HG02642 (cell line): ENCODE data around the gene KIAA1217.

Source experiments
- ATAC-seq: cut with Tn5 transposase; IDR thresholded peaks from one replicate; pipeline ENCODE4 v1.9.1; 2021; ENCODE audit warnings: mild to moderate bottlenecking; ENCODE audit not compliant: unreplicated experiment, poor library complexity

KIAA1217 gene

DNA sequence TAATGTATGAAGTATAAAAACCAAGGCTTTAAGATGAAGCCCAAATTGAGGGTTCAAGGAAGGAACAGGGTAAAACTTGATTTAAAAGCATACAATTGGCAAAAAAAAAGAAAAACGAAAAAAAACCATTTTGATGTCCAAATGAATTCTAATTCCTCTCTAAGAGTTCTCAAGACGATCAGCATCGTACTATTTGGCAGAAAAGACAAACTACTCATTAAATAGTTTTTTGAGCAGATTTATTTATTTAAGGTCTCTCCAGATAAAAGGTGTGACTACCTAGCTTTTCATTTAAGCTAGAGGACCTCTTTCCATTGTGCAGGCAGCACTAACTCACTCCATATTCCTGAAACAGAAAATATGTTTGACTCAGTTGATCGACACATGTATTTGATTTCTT, 245.0 kb downstream of the KIAA1217 start:
- ATAC-seq = no peak

DNA sequence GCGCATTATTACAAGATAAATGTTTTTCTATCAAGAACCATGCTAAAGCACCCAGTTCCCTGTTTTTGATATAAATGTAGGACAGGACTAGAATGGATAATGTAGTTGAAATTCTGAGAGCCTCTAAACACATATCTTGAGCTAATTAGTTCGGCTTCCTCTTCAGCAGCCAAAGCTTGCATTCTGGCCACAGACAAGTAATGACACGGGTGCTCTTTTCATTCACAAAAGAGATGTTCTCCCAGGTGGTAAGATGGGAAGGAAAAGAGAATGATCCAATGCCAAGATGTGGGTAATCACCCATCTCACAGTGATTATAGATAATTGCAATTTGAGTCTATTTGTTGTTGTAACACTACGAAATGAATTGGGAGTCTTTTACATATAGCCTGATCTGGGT, 246.5 kb downstream of the KIAA1217 start:
- no peak for ATAC-seq

GRCh38 chr10:24456322-24456721, 247.4 kb downstream of the KIAA1217 start:
- no peak for ATAC-seq

GRCh38 chr10:24457661-24458318, 248.9 kb downstream of the KIAA1217 start:
- no peak for ATAC-seq

DNA sequence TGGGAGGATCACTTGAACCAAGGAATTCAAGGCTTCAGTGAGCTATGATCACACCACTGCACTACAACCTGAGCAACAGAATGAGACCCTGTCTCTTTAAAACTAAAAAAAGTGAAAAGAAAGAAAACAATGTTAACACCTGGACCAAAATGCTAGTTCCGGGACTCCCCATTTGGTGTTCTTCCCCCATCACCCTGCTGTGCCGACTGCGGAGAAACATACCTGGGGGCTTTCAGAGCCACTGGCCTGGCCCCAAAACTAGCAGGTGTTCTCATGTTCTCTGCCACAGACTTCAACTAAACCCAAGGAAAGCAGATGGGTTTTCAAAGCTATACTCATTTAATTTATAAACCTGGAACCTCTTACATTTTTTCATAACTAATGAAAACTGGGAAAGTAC, 250.9 kb downstream of the KIAA1217 start:
- no peak for ATAC-seq

GRCh38 chr10:24462291-24462813, 253.4 kb downstream of the KIAA1217 start:
- no peak for ATAC-seq

GRCh38 chr10:24462889-24463552, 254.1 kb downstream of the KIAA1217 start:
- ATAC-seq = no peak

DNA sequence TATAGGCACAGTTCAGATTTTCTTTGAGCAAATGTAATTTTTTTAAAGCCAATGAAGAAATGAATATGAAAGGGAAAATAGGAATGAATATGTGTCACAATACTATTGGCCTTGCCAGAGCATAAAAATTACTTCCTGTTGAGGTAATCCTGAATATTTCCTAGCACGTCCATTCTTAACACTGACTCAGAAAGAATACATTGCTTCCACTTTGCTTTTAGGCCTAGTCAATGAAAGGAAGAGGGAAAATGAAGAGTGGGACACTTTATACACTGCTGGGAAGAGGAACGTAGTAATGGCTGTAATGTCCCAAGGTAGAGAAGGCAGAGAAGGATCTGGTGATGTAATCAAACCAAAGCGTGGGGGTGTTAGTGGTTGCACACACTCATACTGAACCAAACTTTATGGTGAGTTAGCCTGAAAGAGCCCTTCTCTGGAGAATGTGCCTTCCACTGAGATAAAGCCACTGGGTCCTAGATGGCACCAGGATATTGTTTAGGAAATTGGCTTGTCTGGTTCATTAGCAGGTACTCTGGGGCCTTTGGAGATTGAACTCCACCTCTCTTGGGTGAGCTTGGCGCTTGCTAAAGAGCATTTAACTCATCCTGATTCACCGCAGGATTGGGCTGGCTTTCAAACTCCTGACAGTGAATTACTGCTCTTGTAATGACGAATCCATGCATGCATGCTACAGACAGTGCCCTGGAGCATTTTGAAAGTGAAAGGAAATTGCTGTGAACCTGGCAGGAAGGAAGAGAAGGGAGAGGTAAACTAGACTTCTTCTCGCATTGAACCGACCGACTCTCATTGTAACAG, 254.9 kb downstream of the KIAA1217 start:
- ATAC-seq = peak; percentile 65

DNA sequence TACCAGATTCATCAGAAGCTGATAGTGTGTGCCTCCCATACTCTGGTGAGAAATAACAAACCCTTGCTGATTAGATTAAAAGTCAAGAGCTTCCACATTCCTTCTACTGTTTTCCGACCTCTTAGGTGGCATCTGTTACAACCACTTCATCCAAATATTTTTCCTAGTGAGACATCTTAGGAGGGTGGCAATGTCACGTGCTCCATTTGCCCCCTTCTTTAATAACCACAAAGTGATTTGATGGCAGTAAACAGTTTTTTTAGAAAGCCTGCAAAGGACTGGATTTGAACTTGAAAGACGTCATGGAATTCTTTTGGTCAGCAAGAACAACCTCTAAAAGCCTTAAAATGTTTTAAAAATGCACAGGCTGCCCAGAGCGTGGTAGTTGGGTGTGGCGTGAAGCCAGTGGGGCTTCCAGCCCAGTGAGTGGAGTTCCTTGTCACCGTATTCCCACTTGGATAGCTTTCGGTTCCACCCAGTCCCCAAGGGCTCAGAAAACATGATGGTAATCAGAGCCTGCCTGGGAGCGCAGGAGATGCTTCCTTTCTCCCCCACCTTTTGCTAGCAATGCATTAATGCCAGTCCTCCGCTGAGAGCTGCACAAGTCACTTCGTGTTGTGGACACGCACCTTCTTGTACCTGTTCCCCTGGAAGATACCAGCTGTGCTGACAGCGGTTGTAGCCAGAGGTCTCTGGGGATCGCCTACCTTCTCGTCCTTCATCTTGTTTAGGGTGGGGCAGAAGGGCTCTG, 256.4 kb downstream of the KIAA1217 start:
- no peak for ATAC-seq

DNA sequence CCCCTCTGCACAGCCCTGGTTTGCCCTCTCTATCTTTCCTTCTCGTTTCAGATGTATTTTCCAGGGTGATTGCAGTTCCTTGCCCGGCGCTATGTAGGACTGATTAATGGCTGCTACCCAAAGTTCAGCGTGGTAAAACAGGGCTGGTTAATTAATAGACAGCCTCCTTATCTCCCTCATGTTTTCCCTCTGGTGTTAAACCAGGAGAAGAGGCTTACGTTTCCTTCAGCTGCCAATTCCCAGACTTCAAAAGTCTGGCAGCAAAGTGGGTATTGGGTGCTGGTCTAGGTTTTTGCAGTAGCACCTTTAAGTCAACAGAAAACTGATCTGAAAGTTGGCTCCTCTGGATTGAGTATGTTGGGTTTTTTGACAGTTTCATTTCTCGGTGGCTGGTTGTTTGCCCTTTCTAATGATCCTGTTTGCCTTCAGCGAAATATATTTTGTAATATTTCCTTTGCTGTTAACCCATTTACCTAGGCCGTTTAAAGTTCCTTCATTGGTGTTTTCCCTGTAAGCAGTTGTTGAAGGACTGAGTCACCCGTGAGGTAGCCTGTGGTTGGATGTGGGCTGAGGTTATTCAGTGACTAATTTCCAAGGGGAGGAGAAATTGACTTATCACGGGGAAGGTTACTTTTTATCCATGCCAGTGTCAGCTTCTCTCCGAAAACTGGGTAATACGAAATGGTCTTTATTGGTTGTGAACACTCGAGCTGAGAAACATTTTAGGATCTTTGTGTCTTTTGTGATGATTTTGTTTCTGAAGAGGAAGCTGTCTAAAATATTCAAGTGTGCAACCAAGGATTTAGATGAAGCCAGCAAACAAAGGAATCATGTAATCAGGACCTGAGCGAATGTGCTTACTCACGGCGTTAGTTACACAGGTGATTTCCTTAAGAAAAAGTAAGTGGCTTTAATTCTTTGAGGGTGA, 257.2 kb downstream of the KIAA1217 start:
- peak; percentile 49 for ATAC-seq

DNA sequence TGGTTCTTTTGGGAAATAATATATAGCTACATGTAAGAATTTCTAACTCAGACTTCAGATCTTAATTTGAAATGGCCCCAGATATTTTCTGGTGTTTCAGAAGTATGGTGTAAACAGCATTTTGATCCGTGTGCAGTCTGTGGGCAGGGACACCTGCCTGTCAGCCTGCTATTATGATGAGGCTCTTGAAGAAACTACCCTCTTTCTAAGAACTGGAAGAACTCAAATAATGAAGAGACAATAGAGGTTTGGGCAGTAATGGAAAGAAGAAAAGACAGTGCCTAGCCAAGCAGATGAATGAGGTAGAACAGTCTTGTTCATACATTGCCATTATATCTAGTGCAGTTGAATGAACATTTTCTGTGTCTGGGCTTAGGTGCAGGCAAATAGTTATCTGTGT, 258.2 kb downstream of the KIAA1217 start:
- no peak for ATAC-seq

DNA sequence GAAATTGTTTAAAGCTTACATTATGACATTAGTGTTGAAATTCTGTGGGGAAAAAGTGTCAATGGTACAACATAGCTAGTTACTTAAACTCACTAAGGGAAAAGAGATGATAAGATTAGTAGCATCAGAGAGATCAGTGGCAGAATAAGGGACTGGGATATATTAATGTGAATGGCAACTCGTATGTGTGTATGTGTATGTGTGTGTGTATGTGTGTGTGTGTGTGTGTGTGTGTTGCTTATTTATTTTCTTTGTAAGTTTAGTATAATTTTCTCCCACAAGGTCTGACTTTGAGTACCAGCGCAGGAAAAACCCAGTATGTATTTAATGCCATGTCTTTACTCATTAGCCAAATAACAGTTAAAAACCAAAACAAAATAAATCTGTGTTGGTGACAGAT, 258.7 kb downstream of the KIAA1217 start:
- no peak for ATAC-seq

DNA sequence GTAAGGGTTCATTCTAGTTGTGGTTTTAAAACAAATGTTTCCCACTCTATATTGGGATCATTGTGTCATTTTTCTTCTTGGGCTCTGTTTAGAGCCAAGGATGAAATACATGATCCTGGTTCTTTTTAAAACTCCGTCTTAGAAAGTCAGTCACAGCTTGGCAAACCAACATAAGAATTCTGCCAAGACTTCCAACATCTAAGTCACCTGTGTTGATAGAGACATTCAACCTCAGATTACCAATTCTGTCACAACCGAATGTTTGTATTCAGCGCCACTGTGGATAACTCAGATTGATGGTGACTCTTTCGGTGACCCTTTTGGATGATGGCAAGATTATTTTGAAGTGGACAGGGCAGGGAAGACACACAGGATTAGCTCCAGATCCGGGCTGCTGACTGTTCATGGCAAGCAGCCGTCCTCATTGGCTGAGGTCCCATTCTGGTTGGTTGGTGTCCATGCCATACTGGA, 259.4 kb downstream of the KIAA1217 start:
- no peak for ATAC-seq

DNA sequence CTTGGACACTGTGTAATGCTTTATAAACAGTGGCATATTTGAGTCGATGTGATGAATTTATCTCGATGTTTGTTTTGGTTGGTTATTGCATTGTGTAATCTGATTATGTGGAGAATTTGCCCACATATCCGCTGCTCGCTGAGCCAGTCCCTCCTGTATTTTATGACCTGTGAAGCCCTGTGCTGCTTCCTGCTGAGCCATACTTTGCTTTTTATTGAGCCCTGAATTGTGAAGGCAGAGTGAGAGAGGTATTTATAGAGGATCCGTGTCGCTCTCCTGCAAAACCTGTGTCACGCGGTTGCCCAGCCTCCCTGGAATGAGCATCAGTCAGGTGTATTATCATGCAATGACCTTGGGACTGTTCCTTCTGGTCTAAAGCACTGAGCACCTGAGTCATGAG, 261.1 kb downstream of the KIAA1217 start:
- ATAC-seq = no peak

DNA sequence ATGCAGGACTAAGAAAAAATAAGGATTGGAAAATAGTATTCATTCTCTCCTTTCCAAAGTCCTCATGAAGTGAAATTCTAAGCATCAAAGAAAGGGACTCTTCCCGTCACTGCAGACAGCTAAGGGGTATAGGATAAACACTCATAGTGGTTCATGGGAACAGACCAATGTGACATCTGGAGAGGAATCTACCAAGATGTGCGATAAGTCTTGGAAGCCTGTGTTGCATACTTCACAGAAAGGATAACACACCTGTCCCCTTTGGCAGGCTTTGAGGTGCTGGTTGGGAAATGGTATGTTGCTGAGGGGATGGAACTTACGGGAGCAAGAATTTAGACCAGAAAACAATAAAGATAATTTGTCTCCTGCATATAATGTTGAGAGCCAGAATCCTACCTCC, 266.7 kb downstream of the KIAA1217 start:
- no peak for ATAC-seq

DNA sequence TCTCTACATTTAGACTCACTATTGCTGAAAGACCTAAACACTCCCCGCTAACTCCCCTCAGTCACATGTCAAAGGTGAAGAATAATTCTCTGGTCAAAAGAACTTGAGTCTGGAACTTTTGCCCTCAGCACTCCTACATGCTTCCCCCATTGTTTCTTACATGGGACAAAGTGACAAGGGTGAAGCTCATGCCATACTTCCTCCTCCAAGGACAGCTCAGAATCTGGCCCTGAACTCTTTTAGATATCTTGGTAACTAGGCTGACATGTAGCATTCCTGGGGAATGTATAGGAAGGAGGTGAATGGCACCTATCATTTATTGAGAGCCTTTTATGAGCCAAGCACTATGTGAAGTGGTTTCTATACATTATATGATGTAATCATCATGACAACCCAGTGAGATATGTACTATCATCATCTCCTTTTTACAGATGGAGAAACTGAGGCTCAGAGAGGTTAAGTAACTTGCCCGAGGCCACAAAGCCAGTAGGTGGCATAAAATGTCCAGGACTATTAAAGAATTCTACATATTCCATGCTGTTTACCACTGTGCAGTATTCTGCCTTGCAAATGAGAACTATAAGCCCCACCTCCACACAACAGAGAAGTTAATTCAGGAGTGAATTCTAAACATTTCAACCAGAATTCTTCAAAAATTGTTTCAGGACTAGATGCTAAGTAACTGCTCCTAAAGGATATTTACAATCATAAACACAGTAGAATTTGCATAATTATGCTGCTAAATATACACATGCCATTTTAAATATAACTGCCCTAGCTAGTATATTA, 268.2 kb downstream of the KIAA1217 start:
- no peak for ATAC-seq

GRCh38 chr10:24477915-24478314, 269.0 kb downstream of the KIAA1217 start:
- ATAC-seq = no peak

DNA sequence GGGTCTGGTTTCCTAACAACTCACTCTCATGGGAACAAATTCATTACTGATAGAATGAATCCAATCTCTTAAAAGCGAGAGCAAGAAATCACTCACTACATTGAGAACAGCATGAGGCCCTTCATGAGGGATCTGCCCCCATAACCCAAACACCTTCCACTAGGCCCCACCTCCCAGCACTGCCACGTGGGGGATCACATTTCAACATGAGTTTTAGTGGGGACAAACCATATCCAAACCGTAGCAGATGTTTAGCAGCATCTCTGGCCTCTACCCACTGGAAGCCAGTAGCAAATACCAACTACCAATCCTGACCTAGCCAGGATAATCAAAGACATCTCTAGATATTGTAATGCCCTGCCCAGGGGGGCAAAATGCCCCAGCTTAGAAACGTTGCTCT, 270.9 kb downstream of the KIAA1217 start:
- ATAC-seq = no peak

- no peak for ATAC-seq
Measured at GRCh38 chr10:24480447-24480846, 271.5 kb downstream of the KIAA1217 start.
